Duodenal mucosa (tissue), 2 donors: ENCODE measurements around the gene FRMD4A.

Source experiments
- H3K27ac ChIP-seq: one replicate; pipeline ENCODE4 v1.7.0; 2013; ENCODE audit warnings: low read depth, low read length
- H3K27me3 ChIP-seq, 2 donors: one replicate each; pipeline ENCODE4 v1.7.0; 2013; ENCODE audit warnings: low read length in 2 of 2, control low read depth in 1 of 2; ENCODE audit not compliant: insufficient read depth in 2 of 2, control insufficient read depth in 1 of 2
- H3K36me3 ChIP-seq, 2 donors: one replicate each; pipeline ENCODE4 v1.7.0; 2013; ENCODE audit warnings: low read length in 2 of 2, control low read depth in 1 of 2; ENCODE audit not compliant: insufficient read depth in 2 of 2, control insufficient read depth in 1 of 2
- H3K4me1 ChIP-seq, 2 donors: one replicate each; pipeline ENCODE4 v1.7.0; 2013; ENCODE audit warnings: low read length in 2 of 2, control low read depth in 1 of 2; ENCODE audit not compliant: insufficient read depth in 2 of 2, control insufficient read depth in 1 of 2
- H3K4me3 ChIP-seq, 2 donors: one replicate each; pipeline ENCODE4 v1.7.0; 2013; ENCODE audit warnings: low read length in 2 of 2, low read depth in 1 of 2
- H3K9ac ChIP-seq, 2 donors: one replicate each; pipeline ENCODE4 v1.7.0; 2013; ENCODE audit warnings: low read length in 2 of 2, low read depth in 1 of 2
- H3K9me3 ChIP-seq, 2 donors: one replicate each; pipeline ENCODE4 v1.7.0; 2013; ENCODE audit warnings: low read length in 2 of 2, control low read depth in 1 of 2; ENCODE audit not compliant: control insufficient read depth in 1 of 2

Gene FRMD4A

GRCh38 chr10:13883636-13884444 is 446.9 kb downstream of the FRMD4A start:
- Histone ChIP-seq H3K4me3 (no peak overlapping the region), H3K27ac (no peak overlapping the region), H3K4me1 (no peaks in the 10 kb centered on the region), H3K27me3 (no peaks in the 10 kb centered on the region), H3K9ac (no peak overlapping the region), H3K9me3 (no peaks in the 10 kb centered on the region), H3K36me3 (no peaks in the 10 kb centered on the region)

- no peaks in the 10 kb centered on the region for H3K9me3 ChIP-seq
- H3K4me3 ChIP-seq: no peak overlapping the region
- H3K4me1 ChIP-seq: peaks cover 0 to 8% of the 10 kb centered on the region in 2 donors
- no peaks in the 10 kb centered on the region for H3K27me3 ChIP-seq
- no peak overlapping the region for H3K9ac ChIP-seq
- no peak overlapping the region for H3K27ac ChIP-seq
- H3K36me3 ChIP-seq: no peaks in the 10 kb centered on the region
These were observed 448.5 kb downstream of the FRMD4A start for GRCh38 chr10:13882119-13882711.

- Histone ChIP-seq H3K4me3 (no peak overlapping the region), H3K4me1 (peaks cover 4 to 10% of the 10 kb centered on the region in 2 donors), H3K36me3 (no peaks in the 10 kb centered on the region), H3K27ac (no peak overlapping the region), H3K9me3 (no peaks in the 10 kb centered on the region), H3K9ac (no peak overlapping the region), H3K27me3 (no peaks in the 10 kb centered on the region)
These were observed 450.0 kb downstream of the FRMD4A start for GRCh38 chr10:13880760-13881159.

- Histone ChIP-seq H3K36me3 (no peaks in the 10 kb centered on the region), H3K27me3 (no peaks in the 10 kb centered on the region), H3K4me3 (no peak overlapping the region), H3K9ac (no peak overlapping the region), H3K27ac (no peak overlapping the region), H3K4me1 (peaks cover 6 to 14% of the 10 kb centered on the region in 2 donors), H3K9me3 (no peaks in the 10 kb centered on the region)
These were observed 453.4 kb downstream of the FRMD4A start for GRCh38 chr10:13877154-13877909.

GRCh38 chr10:13873196-13873595 is 457.5 kb downstream of the FRMD4A start:
- Histone ChIP-seq H3K27me3 (no peaks in the 10 kb centered on the region), H3K36me3 (no peaks in the 10 kb centered on the region), H3K4me3 (no peak overlapping the region), H3K27ac (no peak overlapping the region), H3K4me1 (peaks cover 6 to 14% of the 10 kb centered on the region in 2 donors), H3K9ac (no peak overlapping the region), H3K9me3 (no peaks in the 10 kb centered on the region)

DNA sequence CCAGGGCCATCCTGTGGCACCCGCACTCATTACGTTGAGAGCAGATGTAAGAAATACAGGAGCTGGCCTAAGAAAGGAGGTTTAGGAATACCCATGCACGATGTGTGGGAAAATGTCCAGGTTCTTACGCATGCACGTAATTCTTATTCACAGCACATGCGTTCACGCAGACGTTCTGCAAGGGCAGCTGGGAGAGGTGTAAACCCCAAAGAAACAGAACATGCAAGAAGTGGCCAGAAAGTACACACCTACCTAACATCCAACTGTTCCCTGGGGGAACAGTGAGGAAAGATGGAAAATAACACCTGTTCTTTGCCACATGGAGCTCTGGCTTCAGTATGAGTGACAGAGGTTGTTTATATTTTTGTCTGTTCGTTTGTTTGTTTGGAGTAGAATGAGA is 458.3 kb downstream of the FRMD4A start:
- H3K9ac ChIP-seq: no peak overlapping the region
- no peaks in the 10 kb centered on the region for H3K36me3 ChIP-seq
- no peaks in the 10 kb centered on the region for H3K27me3 ChIP-seq
- peaks cover 6 to 8% of the 10 kb centered on the region in 2 donors for H3K4me1 ChIP-seq
- no peak overlapping the region for H3K4me3 ChIP-seq
- H3K9me3 ChIP-seq: no peaks in the 10 kb centered on the region
- no peak overlapping the region for H3K27ac ChIP-seq

- Histone ChIP-seq H3K27ac (no peak overlapping the region), H3K4me3 (no peak overlapping the region), H3K9ac (no peak overlapping the region), H3K9me3 (no peaks in the 10 kb centered on the region), H3K36me3 (no peaks in the 10 kb centered on the region), H3K4me1 (peaks cover 4 to 6% of the 10 kb centered on the region in 2 donors), H3K27me3 (no peaks in the 10 kb centered on the region)
These were observed 458.9 kb downstream of the FRMD4A start for GRCh38 chr10:13871776-13872175.

DNA sequence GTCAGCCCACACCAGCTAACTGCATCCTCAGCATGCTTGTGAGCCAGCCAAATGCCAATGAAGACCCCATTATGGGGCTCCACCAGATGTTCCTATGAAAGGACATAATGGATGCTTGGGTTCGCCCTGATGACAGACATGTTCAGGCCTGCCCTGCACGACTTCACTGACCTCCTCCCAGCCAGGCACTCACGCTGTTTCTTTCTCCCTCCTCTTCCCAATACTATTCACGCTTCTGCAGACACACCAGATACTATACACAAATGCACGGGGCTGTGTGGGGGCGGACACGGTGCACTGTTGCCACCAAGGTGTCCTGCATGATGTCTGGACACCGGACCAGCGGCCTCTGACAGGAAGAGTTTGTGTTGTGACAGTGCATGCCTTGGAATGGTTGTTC is 459.7 kb downstream of the FRMD4A start:
- no peak overlapping the region for H3K4me3 ChIP-seq
- H3K9ac ChIP-seq: no peak overlapping the region
- H3K27me3 ChIP-seq: no peaks in the 10 kb centered on the region
- no peaks in the 10 kb centered on the region for H3K9me3 ChIP-seq
- H3K27ac ChIP-seq: no peak overlapping the region
- H3K4me1 ChIP-seq: peaks cover 4% of the 10 kb centered on the region in 2 donors
- no peaks in the 10 kb centered on the region for H3K36me3 ChIP-seq

DNA sequence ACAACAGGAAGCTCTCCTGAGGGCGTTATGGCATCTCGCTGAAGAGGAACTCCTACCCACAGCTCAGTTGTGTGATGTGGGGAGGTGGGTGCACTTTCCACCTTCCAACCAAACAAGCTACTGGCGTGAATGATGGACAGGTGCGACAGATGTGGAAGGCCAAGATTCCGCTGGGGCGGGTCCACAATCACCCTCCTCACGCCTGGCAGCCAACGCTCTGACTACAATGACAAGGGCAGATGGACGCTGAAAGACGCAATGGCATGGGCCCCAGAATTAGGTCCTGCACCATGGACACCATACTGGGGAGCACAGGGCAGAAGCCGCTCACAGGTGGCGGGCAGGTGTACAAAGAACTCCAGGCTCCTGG is 461.4 kb downstream of the FRMD4A start:
- Histone ChIP-seq H3K9me3 (no peaks in the 10 kb centered on the region), H3K27me3 (no peaks in the 10 kb centered on the region), H3K9ac (no peak overlapping the region), H3K4me3 (no peak overlapping the region), H3K27ac (no peak overlapping the region), H3K4me1 (peaks cover 0 to 4% of the 10 kb centered on the region in 2 donors), H3K36me3 (no peaks in the 10 kb centered on the region)
